Lower leg skin (tissue), 4 donors: Measurements from ENCODE around the gene JARID2. TPM values are rescaled to one million over a fixed set of nuclear protein-coding genes. Genes with fewer than 3 reads are reported as not detected.

Source experiments
- DNase-seq, 2 donors: peaks; one replicate each; pipeline ENCODE4 v3.0.0-alpha.2; 2019; ENCODE audit warnings: low spot score in 2 of 2
- H3K4me3 ChIP-seq: fragments of 200-600 bp; sonication (generic); 2 replicates; pipeline ENCODE4 v1.5.1; 2017; ENCODE audit warnings: mild to moderate bottlenecking, low read depth; ENCODE audit not compliant: poor library complexity, severe bottlenecking
- CTCF ChIP-seq, 3 donors: fragments of 450-650 bp; IDR thresholded peaks; one replicate each; pipeline ENCODE4 v1.5.1; 2016; ENCODE audit warnings: antibody characterized with exemption in 3 of 3, mild to moderate bottlenecking in 3 of 3, moderate library complexity in 2 of 3
- POLR2A ChIP-seq, 2 donors: fragments of 450-650 bp; IDR thresholded peaks; one replicate each; pipeline ENCODE4 v1.6.1; 2016 to 2017; ENCODE audit warnings: antibody characterized with exemption in 2 of 2, mild to moderate bottlenecking in 1 of 2, moderate library complexity in 1 of 2
- WGBS, 2 donors: methylation state at CpG; one replicate each; pipeline ENCODE4 v1.1.5; 2018; 5-methylcytosine and 5-hydroxymethylcytosine counted together
- intact Hi-C: fragments of 100-400 bp; cut with DNase I; formaldehyde crosslinking; loops from one replicate; pipeline ENCODE4 v1.15.0; 2023; ENCODE audit warnings: low total_unique reads
- total RNA-seq, 4 donors: library from RNA; depleted of rRNA; stranded (reverse); fragments of >200 nt; gene quantifications; one replicate each; pipeline ENCODE4 v1.1.0, GENCODE V29; 2016

Gene JARID2
- total RNA-seq, 4 donors from 2014 or later, result 17.9 to 24.2 (median 21.6) TPM

GRCh38 chr6:15310680-15311079, 64.8 kb downstream of the JARID2 start:
- no peak overlapping the region for H3K4me3 ChIP-seq
- intact Hi-C loops, result no loop called here
- DNase-seq, result no peak
- TF ChIP-seq POLR2A (IDR thresholded peaks at IDR 0.05), result no peak
- 40 to 43% methylated on average over 7 of the region's 7 CpGs for WGBS, 2 donors

- TF ChIP-seq CTCF (IDR thresholded peaks at IDR 0.05) (no peak), POLR2A (IDR thresholded peaks at IDR 0.05) (no peak)
- no peak for DNase-seq
- intact Hi-C loops, result no loop called here
- no peak overlapping the region for H3K4me3 ChIP-seq
- WGBS, 2 donors, result 81 to 83% methylated on average over 3 of the region's 3 CpGs
These were observed 66.6 kb downstream of the JARID2 start for GRCh38 chr6:15312500-15312899.

DNA sequence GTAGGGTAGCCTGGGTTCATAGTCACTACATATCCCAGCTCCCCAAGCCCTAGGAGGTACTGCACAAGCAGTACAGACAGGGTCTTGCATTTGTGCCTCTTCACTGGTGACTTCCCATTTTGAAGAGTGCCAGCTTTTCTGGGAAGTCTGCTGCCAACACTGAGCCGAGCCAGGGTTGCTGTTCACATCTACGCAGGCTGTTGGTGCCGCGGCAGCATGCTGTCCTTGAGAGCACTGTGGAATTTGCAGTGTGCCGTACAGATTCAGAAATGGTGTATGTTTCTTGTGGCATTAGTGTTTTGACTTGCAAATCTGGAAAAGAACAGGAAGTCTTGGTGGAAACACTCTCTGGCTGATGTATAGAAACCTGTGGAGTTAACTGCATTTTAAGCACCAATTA, 67.5 kb downstream of the JARID2 start:
- TF ChIP-seq CTCF (IDR thresholded peaks at IDR 0.05), result no peak
- no peak for TF ChIP-seq POLR2A (IDR thresholded peaks at IDR 0.05)
- 17 to 43% methylated on average over 3 to 5 of the region's 5 CpGs for WGBS, 2 donors
- no peak for DNase-seq
- H3K4me3 ChIP-seq, result no peak overlapping the region
- intact Hi-C loops, result no loop called here

DNA sequence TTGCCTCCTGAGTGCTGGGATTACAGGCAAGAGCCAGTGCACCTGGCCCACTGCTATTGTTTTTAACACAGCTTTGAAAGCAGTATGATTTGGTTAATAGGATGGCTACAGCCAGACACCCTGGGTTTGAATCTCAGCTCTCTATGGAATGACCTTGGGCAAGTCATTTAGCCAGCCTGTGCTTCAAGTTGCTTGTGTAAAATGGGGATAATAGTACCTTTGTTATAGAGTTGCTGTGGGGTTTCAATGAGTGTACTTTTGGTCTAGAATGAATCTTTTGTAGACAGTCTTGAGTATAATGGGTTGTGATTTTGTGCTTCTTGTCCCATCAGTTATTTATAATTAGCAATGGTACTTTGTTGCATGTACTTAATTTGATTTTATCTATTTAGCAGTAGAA, 70.9 kb downstream of the JARID2 start:
- TF ChIP-seq CTCF (IDR thresholded peaks at IDR 0.05), result no peak
- TF ChIP-seq POLR2A (IDR thresholded peaks at IDR 0.05), result no peak
- intact Hi-C loops, result no loop called here
- no peak overlapping the region for H3K4me3 ChIP-seq
- DNase-seq, result no peak

GRCh38 chr6:15317251-15317650, 71.4 kb downstream of the JARID2 start:
- TF ChIP-seq CTCF (IDR thresholded peaks at IDR 0.05), result no peak
- TF ChIP-seq POLR2A (IDR thresholded peaks at IDR 0.05), result no peak
- WGBS, 2 donors, result 93 to 95% methylated on average over 4 of the region's 4 CpGs

DNA sequence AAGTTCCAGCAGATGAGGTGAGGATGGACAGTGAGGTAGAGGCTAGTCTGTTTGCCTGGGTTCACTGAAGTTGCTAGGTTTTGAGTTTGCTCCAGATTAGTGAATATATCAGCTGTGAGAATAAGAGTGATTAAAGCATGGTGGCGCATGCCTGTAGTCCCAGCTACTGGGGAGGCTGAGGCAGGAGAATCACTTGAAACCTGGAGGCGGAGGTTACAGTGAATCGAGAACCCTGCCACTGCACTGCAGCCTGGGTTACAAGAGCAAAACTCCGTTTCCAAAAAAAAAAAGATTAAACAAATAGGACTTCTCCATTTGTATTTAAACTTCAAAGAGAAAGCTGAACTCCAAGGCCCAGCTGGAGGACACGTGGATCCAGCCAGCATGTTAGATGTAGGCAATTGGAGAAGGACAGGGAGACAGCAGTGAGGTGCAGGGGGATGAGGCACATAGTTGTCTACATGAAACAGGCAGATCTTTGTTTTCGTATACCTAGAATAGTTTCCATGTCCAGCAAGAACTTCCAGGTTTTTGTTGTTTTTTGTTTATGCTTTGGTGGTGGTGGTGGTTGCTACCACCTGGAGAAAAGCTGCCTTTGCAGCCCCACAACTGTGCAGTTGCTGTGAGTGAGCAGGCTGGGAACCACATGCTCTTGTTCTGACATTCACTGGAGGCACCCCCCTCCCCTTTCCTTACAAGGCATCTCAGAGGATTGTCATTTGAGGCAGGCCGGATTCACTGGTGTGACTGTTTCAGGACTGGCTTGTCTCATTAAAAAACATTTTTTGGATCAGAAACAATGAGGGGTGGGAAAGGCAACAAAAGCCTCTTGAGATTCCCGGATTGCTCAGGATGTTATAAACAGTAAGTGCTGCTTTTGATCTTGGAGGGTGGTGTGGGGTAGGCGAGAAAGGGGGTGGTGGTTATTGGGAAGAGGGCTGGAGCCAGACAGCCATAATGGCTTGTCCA, 72.3 kb downstream of the JARID2 start:
- DNase-seq, result no peak
- TF ChIP-seq CTCF (IDR thresholded peaks at IDR 0.05), result no peak
- no peak for TF ChIP-seq POLR2A (IDR thresholded peaks at IDR 0.05)
- intact Hi-C loops, result no loop called here
- WGBS, 2 donors, result 74 to 75% methylated on average over 9 of the region's 9 CpGs
- H3K4me3 ChIP-seq, result no peak overlapping the region

More at GRCh38 chr6:15317251-15317650, 71.4 kb downstream of the JARID2 start:
- no peak overlapping the region for H3K4me3 ChIP-seq
- no peak for DNase-seq
- intact Hi-C loops, result no loop called here
